ENCODE results near the gene ARL11.

- no peak for TF ChIP-seq CTCF (IDR thresholded peaks at IDR 0.05)
- TF ChIP-seq POLR2AphosphoS5 (IDR thresholded peaks at IDR 0.05): no peak
Observed at GRCh38 chr13:49638030-49638743, 9.9 kb downstream of the ARL11 start.
